Measurements from ENCODE around the gene SIM2. TPM values are rescaled to one million over a fixed set of nuclear protein-coding genes. Genes with fewer than 3 reads are reported as not detected.
A peak's percentile ranks its signal among the peaks of the same experiment; 100 is the strongest.

The SIM2 gene
- total and polyA plus RNA-seq, 3 donors from 2014 or later, result 0.19 to 0.90 (median 0.71) TPM

GRCh38 chr21:36701756-36702621, 3.1 kb downstream of the SIM2 start:
- TF ChIP-seq CTCF (IDR thresholded peaks at IDR 0.05) (no peak), POLR2A (IDR thresholded peaks at IDR 0.05) (no peak)
- no peaks in the 10 kb centered on the region for H3K9me3 ChIP-seq
- H3K4me3 ChIP-seq, result peak overlapping the region in 1 of 2 donors; percentile 6
- no peaks in the 10 kb centered on the region for H3K27me3 ChIP-seq
- no peaks in the 10 kb centered on the region for H3K36me3 ChIP-seq (ENCODE audit: low read depth, missing control alignments)
- H3K27ac ChIP-seq, result no peak overlapping the region
- intact Hi-C loops (cut with DNase I; ENCODE audit: low total_unique reads), result no loop called here
- WGBS, 2 donors, result 16 to 18% methylated on average over 23 to 26 of the region's 26 CpGs
- DNase-seq, result no peak
- peaks cover 10% of the 10 kb centered on the region for H3K4me1 ChIP-seq

GRCh38 chr21:36702622-36702968, 3.7 kb downstream of the SIM2 start:
- no peaks in the 10 kb centered on the region for H3K9me3 ChIP-seq
- no peak overlapping the region for H3K4me3 ChIP-seq
- DNase-seq, result no peak
- H3K27me3 ChIP-seq, result no peaks in the 10 kb centered on the region
- TF ChIP-seq CTCF (IDR thresholded peaks at IDR 0.05) (no peak), POLR2A (IDR thresholded peaks at IDR 0.05) (no peak)
- no peak overlapping the region for H3K27ac ChIP-seq
- peaks cover 10% of the 10 kb centered on the region for H3K4me1 ChIP-seq
- intact Hi-C loops (cut with DNase I; ENCODE audit: low total_unique reads), result no loop called here
- WGBS, 2 donors, result 36 to 50% methylated on average over 6 of the region's 6 CpGs
- H3K36me3 ChIP-seq (ENCODE audit: low read depth, missing control alignments), result no peaks in the 10 kb centered on the region

- Histone ChIP-seq H3K27ac (no peak overlapping the region), H3K4me3 (no peak overlapping the region), H3K36me3 (ENCODE audit: low read depth, missing control alignments) (no peaks in the 10 kb centered on the region), H3K9me3 (no peaks in the 10 kb centered on the region), H3K4me1 (peaks cover 14% of the 10 kb centered on the region), H3K27me3 (no peaks in the 10 kb centered on the region)
- DNase-seq, result no peak
- WGBS, 2 donors, result 64 to 85% methylated on average over 3 of the region's 3 CpGs
- TF ChIP-seq POLR2A (IDR thresholded peaks at IDR 0.05) (no peak), CTCF (IDR thresholded peaks at IDR 0.05) (no peak)
- intact Hi-C loops (cut with DNase I; ENCODE audit: low total_unique reads), result no loop called here
Observed at GRCh38 chr21:36703123-36703522, 4.2 kb downstream of the SIM2 start.

DNA sequence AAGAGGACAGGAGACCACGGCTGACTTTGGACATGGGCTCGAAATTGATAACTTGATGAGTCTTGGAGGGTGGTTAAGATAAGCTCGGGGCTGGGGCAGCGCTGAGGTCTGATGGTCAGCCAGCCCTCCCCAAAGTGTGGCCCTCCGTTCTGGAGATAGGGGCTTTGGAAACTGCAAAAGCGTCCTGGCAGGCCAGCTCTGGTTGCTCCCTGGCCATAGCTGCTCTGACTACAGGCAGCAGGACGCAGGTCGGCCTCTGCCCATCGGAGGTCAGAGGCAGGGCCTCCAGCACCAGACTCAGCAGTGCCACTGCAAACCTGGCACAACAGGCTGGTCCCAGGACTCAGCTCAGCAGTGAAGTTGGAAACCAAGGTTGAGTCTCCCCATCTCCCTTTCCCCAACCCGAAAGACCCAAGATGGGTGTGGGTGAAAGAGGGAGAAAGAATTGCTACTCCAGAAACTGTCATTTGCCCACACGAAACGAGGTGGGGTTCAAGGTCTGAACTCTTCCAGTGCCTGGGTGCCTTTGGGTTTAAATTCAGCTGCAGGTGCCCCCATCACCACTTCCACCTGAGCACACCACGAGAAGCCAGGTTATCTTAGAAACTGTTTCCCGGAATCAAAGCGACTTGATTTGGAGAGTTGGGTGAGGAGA, 4.8 kb downstream of the SIM2 start:
- Histone ChIP-seq H3K4me1 (peaks cover 17% of the 10 kb centered on the region), H3K27ac (no peak overlapping the region), H3K4me3 (no peak overlapping the region), H3K36me3 (ENCODE audit: low read depth, missing control alignments) (no peaks in the 10 kb centered on the region), H3K9me3 (no peaks in the 10 kb centered on the region), H3K27me3 (no peaks in the 10 kb centered on the region)
- no peak for DNase-seq
- TF ChIP-seq POLR2A (IDR thresholded peaks at IDR 0.05) (no peak), CTCF (IDR thresholded peaks at IDR 0.05) (no peak)
- intact Hi-C loops (cut with DNase I; ENCODE audit: low total_unique reads), result no loop called here
- WGBS, 2 donors, result 29 to 30% methylated on average over 12 to 15 of the region's 15 CpGs

Measured in testis (tissue), 3 donors.